Panc1 (cell line): ENCODE data around the gene ZNF76. TPM values are rescaled to one million over a fixed set of nuclear protein-coding genes. Genes with fewer than 3 reads are reported as not detected.

Source experiments
- ATAC-seq: fragments of 200-7000 bp; cut with Tn5 transposase; 2 replicates; pipeline ENCODE4 v1.9.1; 2020; ENCODE audit warnings: mild to moderate bottlenecking, moderate library complexity
- BruUV-seq: library from RNA; stranded (reverse); fragments of 400-500 nt; replicated peaks from 2 replicates; lab custom pipeline; 2021; lab: Mats Ljungman, UMichigan
- CTCF ChIA-PET: fragments of 300-600 bp; sonication (Branson Sonifier 250); formaldehyde crosslinking; loops from one replicate; lab custom pipeline; 2022; ENCODE audit warnings: antibody characterized with exemption; lab: Charles Lee
- POLR2A ChIA-PET: fragments of 300-600 bp; sonication (Branson Sonifier 250); formaldehyde crosslinking; loops from one replicate; lab custom pipeline; 2022; ENCODE audit warnings: antibody characterized with exemption; lab: Charles Lee
- DNase-seq: peaks from one replicate; pipeline ENCODE4 v3.0.0-alpha.2; 2010; ENCODE audit warnings: low read depth, low spot score
- H3K27ac ChIP-seq: 2 replicates; pipeline ENCODE4 v1.5.1; 2011; ENCODE audit warnings: mild to moderate bottlenecking, low read length, inconsistent platforms
- H3K27me3 ChIP-seq: fragments of 200-500 bp; sonication (Bioruptor generic); 2 replicates; pipeline ENCODE4 v1.6.0; 2014; ENCODE audit warnings: low read length, inconsistent platforms; ENCODE audit not compliant: control insufficient read depth, insufficient read depth
- H3K36me3 ChIP-seq: fragments of 200-500 bp; sonication (Bioruptor generic); 2 replicates; pipeline ENCODE4 v1.5.1; 2014; ENCODE audit warnings: inconsistent platforms, mild to moderate bottlenecking, low read length, moderate library complexity; ENCODE audit not compliant: control insufficient read depth, insufficient read depth
- H3K4me1 ChIP-seq: 2 replicates; pipeline ENCODE4 v1.5.1; 2011; ENCODE audit warnings: inconsistent platforms, mild to moderate bottlenecking, low read length, moderate library complexity; ENCODE audit not compliant: control insufficient read depth, insufficient read depth
- H3K4me3 ChIP-seq, 2 experiments: 2 replicates each; pipeline ENCODE4 v1.5.1; 2011 to 2012; ENCODE audit warnings: low read depth in 2 of 2, low read length in 2 of 2, mild to moderate bottlenecking in 2 of 2, inconsistent platforms in 1 of 2, moderate library complexity in 1 of 2
- H3K9me3 ChIP-seq: fragments of 200-500 bp; sonication (Bioruptor generic); 2 replicates; pipeline ENCODE4 v1.5.1; 2014; ENCODE audit warnings: low read depth, mild to moderate bottlenecking, inconsistent platforms, low read length, moderate library complexity; ENCODE audit not compliant: control insufficient read depth, insufficient read depth
- CTCF ChIP-seq: fragments of 450-650 bp; IDR thresholded peaks from 2 replicates; pipeline ENCODE4 v1.5.1; 2017; ENCODE audit warnings: mild to moderate bottlenecking
- POLR2AphosphoS5 ChIP-seq: IDR thresholded peaks from 2 replicates; pipeline ENCODE4 v1.6.1; 2012; ENCODE audit warnings: mild to moderate bottlenecking, low read depth, low read length, moderate library complexity
- REST ChIP-seq, 2 experiments: IDR thresholded peaks; 2 replicates each; pipeline ENCODE4 v1.6.1; 2011 to 2012; ENCODE audit warnings: low read depth in 2 of 2, control low read depth in 1 of 2, low read length in 1 of 2, mild to moderate bottlenecking in 1 of 2, moderate library complexity in 1 of 2; ENCODE audit not compliant: insufficient read depth in 1 of 2
- SIN3A ChIP-seq: IDR thresholded peaks from 2 replicates; pipeline ENCODE4 v1.6.1; 2012; ENCODE audit warnings: low read depth, mild to moderate bottlenecking, low read length, moderate library complexity, borderline replicate concordance; ENCODE audit not compliant: insufficient read depth
- TCF7L2 ChIP-seq: IDR thresholded peaks from 2 replicates; pipeline ENCODE4 v1.6.1; 2011; ENCODE audit warnings: mild to moderate bottlenecking, low read depth, low read length, inconsistent platforms
- in situ Hi-C: cut with HindIII; loops from 2 replicates; pipeline ENCODE4 v1.10.0; 2016; ENCODE audit warnings: low sequenced_read_pairs, low pct_unique_long_range_greater_than_20kb
- intact Hi-C: fragments of 100-400 bp; cut with micrococcal nuclease; formaldehyde crosslinking; loops from one replicate; pipeline ENCODE4 v1.10.0; 2022; ENCODE audit not compliant: unreplicated experiment
- total RNA-seq: library from RNA; stranded (reverse); gene quantifications from one replicate; pipeline ENCODE4 v1.2.1, GENCODE V29; 2021; ENCODE audit not compliant: unreplicated experiment

ZNF76 gene
- total RNA-seq, 1 experiment from 2014 or later = 41.5 TPM

DNA sequence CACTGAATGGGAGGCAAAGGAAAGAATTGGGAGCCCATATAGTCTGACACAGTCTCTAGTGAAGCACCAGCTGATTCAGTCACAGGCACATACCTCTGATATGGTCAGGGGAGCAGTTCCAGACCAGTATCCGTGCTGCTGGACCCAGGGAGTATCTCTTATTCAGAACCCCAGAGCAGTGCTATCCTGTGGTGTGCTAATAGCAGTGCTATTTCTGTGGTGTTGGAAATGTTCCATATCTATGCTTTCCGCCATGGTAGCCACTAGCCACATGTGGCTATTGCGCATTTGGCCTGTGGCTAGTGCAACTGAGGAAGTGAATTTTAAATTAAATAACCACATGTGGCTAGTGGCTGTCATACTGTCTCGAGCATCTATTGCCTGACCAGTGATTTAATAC, 34.8 kb upstream of the ZNF76 start:
- Histone ChIP-seq H3K27ac (no peak overlapping the region), H3K4me1 (peaks cover 3% of the 10 kb centered on the region; the same call in 1 of the 2 replicates), H3K4me3 (no peak overlapping the region), H3K9me3 (no peaks in the 10 kb centered on the region), H3K36me3 (0 out of 2 replicates have a peak, but pooled peaks cover 2% of the 10 kb centered on the region), H3K27me3 (no peaks in the 10 kb centered on the region)
- intact Hi-C loops = no loop called here
- in situ Hi-C loops = no loop called here
- no peak for DNase-seq
- ChIA-PET CTCF (interaction anchor here (1.8 kb wide), 1 partner anchor 19 kb away, joined by 9 read pairs; no protein-coding TSS in a partner anchor), POLR2A (no interaction called here)
- BruUV-seq = no TSS peak
- TF ChIP-seq REST (IDR thresholded peaks at IDR 0.05; ENCODE audit: insufficient read depth in 1 of 2, low read depth in 2 of 2, low read length in 1 of 2) = no peak
- TF ChIP-seq CTCF = no peak
- TF ChIP-seq SIN3A = no peak
- no peak for TF ChIP-seq TCF7L2
- no peak for TF ChIP-seq POLR2AphosphoS5
- no peak for ATAC-seq

DNA sequence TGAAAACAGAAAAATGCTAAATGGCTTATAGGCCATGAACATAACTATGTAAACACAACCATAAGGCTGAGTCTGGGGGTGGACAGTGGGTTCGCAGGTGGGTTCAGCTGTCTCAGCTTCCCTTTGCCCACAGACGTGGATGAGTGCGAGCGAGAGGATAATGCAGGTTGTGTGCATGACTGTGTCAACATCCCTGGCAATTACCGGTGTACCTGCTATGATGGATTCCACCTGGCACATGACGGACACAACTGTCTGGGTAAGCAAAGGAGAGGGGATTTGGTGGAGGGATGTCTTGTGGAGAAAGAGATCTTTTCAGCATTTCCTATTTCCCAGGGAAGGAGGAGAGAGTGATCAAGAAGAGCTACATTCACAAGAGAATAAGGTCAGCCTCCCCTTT, 31.1 kb upstream of the ZNF76 start:
- no peak overlapping the region for H3K4me3 ChIP-seq
- ChIA-PET CTCF (interaction anchor here (1.2 kb wide), 1 partner anchor 23 kb away, joined by 3 read pairs; no protein-coding TSS in a partner anchor), POLR2A (interaction anchor here (0.6 kb wide), 1 partner anchor 1425 kb away, joined by 5 read pairs; the partner anchor contains the start of gene MLN)
- DNase-seq (no peak), ATAC-seq (no peak)
- intact Hi-C loops (no loop called here), in situ Hi-C loops (no loop called here)
- no peak overlapping the region for H3K27ac ChIP-seq
- no peaks in the 10 kb centered on the region for H3K4me1 ChIP-seq
- H3K9me3 ChIP-seq = no peaks in the 10 kb centered on the region
- no peak for TF ChIP-seq SIN3A
- TF ChIP-seq TCF7L2 = no peak
- no peak for TF ChIP-seq POLR2AphosphoS5
- TF ChIP-seq CTCF = no peak
- no peak for TF ChIP-seq REST (IDR thresholded peaks at IDR 0.05; ENCODE audit: insufficient read depth in 1 of 2, low read depth in 2 of 2, low read length in 1 of 2)
- no peaks in the 10 kb centered on the region for H3K27me3 ChIP-seq
- 0 out of 2 replicates have a peak, but pooled peaks cover 2% of the 10 kb centered on the region for H3K36me3 ChIP-seq
- no TSS peak for BruUV-seq
